HUDEP-2 (cell line): ENCODE measurements around the gene EMILIN2.

Experiments
- DNase-seq, 76 experiments: peaks; one replicate each; lab custom pipeline; 2025; ENCODE audit not compliant: unreplicated experiment in 76 of 76; lab: John Stamatoyannopoulos, UW

The EMILIN2 gene

GRCh38 chr18:2897448-2898185, 50.8 kb downstream of the EMILIN2 start:
- no peak for DNase-seq

GRCh38 chr18:2898186-2898640, 51.4 kb downstream of the EMILIN2 start:
- peak in 3 of 76 experiments; percentile 9 to 25 (median 10) for DNase-seq

GRCh38 chr18:2900684-2901422, 54.0 kb downstream of the EMILIN2 start:
- DNase-seq = no peak

GRCh38 chr18:2901423-2901985, 54.7 kb downstream of the EMILIN2 start:
- DNase-seq = peak in 1 of 76 experiments; percentile 12

- no peak for DNase-seq
These were observed 55.5 kb downstream of the EMILIN2 start for GRCh38 chr18:2902327-2902726.

GRCh38 chr18:2903006-2903405, 56.2 kb downstream of the EMILIN2 start:
- peak in 38 of 76 experiments; percentile 2 to 77 (median 24) for DNase-seq

- peak in 27 of 76 experiments; percentile 3 to 62 (median 23) for DNase-seq
These were observed 59.3 kb downstream of the EMILIN2 start for GRCh38 chr18:2905854-2906703.

- peak in 17 of 76 experiments; percentile 1 to 58 (median 21) for DNase-seq
These were observed 60.1 kb downstream of the EMILIN2 start for GRCh38 chr18:2906704-2907549.

GRCh38 chr18:2907550-2908135, 60.8 kb downstream of the EMILIN2 start:
- peak in 3 of 76 experiments; percentile 16 to 40 (median 26) for DNase-seq

- DNase-seq = no peak
These were observed 61.5 kb downstream of the EMILIN2 start for GRCh38 chr18:2908166-2908945.

- DNase-seq = no peak
These were observed 62.1 kb downstream of the EMILIN2 start for GRCh38 chr18:2908946-2909335.

GRCh38 chr18:2909431-2910140, 62.8 kb downstream of the EMILIN2 start:
- DNase-seq = no peak

- no peak for DNase-seq
These were observed 63.5 kb downstream of the EMILIN2 start for GRCh38 chr18:2910261-2910660.

- no peak for DNase-seq
These were observed 64.1 kb downstream of the EMILIN2 start for GRCh38 chr18:2910751-2911425.

- no peak for DNase-seq
These were observed 64.7 kb downstream of the EMILIN2 start for GRCh38 chr18:2911533-2911932.

GRCh38 chr18:2912357-2913299, 65.8 kb downstream of the EMILIN2 start:
- DNase-seq = no peak
